ENCODE data around the gene CNNM3. TPM values are rescaled to one million over a fixed set of nuclear protein-coding genes. Genes with fewer than 3 reads are reported as not detected.

Gene CNNM3
- total and polyA plus RNA-seq, 4 donors = 7.2 to 31.4 (median 14.6) TPM

- no peak for DNase-seq
- no peak overlapping the region for H3K4me3 ChIP-seq
- H3K4me1 ChIP-seq (ENCODE audit: control insufficient read depth in 5 of 5, insufficient read depth in 5 of 5, low read length in 5 of 5) = peaks cover 0 to 5% (median 0%) of the 10 kb centered on the region in 5 donors
- H3K27ac ChIP-seq (ENCODE audit: low read depth in 1 of 2, low read length in 1 of 2) = no peak overlapping the region
- H3K9me3 ChIP-seq (ENCODE audit: control insufficient read depth in 4 of 4, insufficient read depth in 3 of 4, low read length in 3 of 4) = no peaks in the 10 kb centered on the region
- WGBS, 2 donors = 97% methylated on average over 23 of the region's 23 CpGs
- H3K27me3 ChIP-seq (ENCODE audit: control insufficient read depth in 3 of 3, insufficient read depth in 3 of 3, low read length in 2 of 3) = no peaks in the 10 kb centered on the region
- ATAC-seq (ENCODE audit: insufficient read depth, low FRiP score) = no peak
- TF ChIP-seq CTCF (IDR thresholded peaks at IDR 0.05; ENCODE audit: control extremely low read depth, extremely low read depth) = no peak
- no peak overlapping the region for H3K9ac ChIP-seq (ENCODE audit: insufficient read depth in 1 of 2, low read length in 2 of 2)
- peaks cover 0 to 18% (median 7%) of the 10 kb centered on the region in 4 donors for H3K36me3 ChIP-seq (ENCODE audit: control insufficient read depth in 4 of 4, insufficient read depth in 4 of 4, low read length in 4 of 4)
These were observed 18.9 kb upstream of the CNNM3 start for GRCh38 chr2:96797066-96797625.

- Histone ChIP-seq H3K36me3 (ENCODE audit: control insufficient read depth in 4 of 4, insufficient read depth in 4 of 4, low read length in 4 of 4) (peaks cover 0 to 19% (median 9%) of the 10 kb centered on the region in 4 donors), H3K27me3 (ENCODE audit: control insufficient read depth in 3 of 3, insufficient read depth in 3 of 3, low read length in 2 of 3) (no peaks in the 10 kb centered on the region), H3K4me3 (no peak overlapping the region), H3K9ac (ENCODE audit: insufficient read depth in 1 of 2, low read length in 2 of 2) (no peak overlapping the region), H3K9me3 (ENCODE audit: control insufficient read depth in 4 of 4, insufficient read depth in 3 of 4, low read length in 3 of 4) (no peaks in the 10 kb centered on the region), H3K27ac (ENCODE audit: low read depth in 1 of 2, low read length in 1 of 2) (no peak overlapping the region), H3K4me1 (ENCODE audit: control insufficient read depth in 5 of 5, insufficient read depth in 5 of 5, low read length in 5 of 5) (peaks cover 0 to 5% (median 0%) of the 10 kb centered on the region in 5 donors)
- no peak for TF ChIP-seq CTCF (IDR thresholded peaks at IDR 0.05; ENCODE audit: control extremely low read depth, extremely low read depth)
- 93 to 95% methylated on average over 21 to 23 of the region's 23 CpGs for WGBS, 2 donors
- DNase-seq (no peak), ATAC-seq (ENCODE audit: insufficient read depth, low FRiP score) (no peak)
These were observed 17.1 kb upstream of the CNNM3 start for GRCh38 chr2:96798733-96799622.

- WGBS, 2 donors = 93 to 94% methylated on average over 8 of the region's 8 CpGs
- ATAC-seq (ENCODE audit: insufficient read depth, low FRiP score) = no peak
These were observed 16.5 kb upstream of the CNNM3 start for GRCh38 chr2:96799623-96799935.

More at GRCh38 chr2:96799623-96799935, 16.5 kb upstream of the CNNM3 start:
- Histone ChIP-seq H3K27me3 (ENCODE audit: control insufficient read depth in 3 of 3, insufficient read depth in 3 of 3, low read length in 2 of 3) (no peaks in the 10 kb centered on the region), H3K36me3 (ENCODE audit: control insufficient read depth in 4 of 4, insufficient read depth in 4 of 4, low read length in 4 of 4) (peaks cover 0 to 19% (median 9%) of the 10 kb centered on the region in 4 donors), H3K9me3 (ENCODE audit: control insufficient read depth in 4 of 4, insufficient read depth in 3 of 4, low read length in 3 of 4) (no peaks in the 10 kb centered on the region), H3K9ac (ENCODE audit: insufficient read depth in 1 of 2, low read length in 2 of 2) (no peak overlapping the region), H3K4me1 (ENCODE audit: control insufficient read depth in 5 of 5, insufficient read depth in 5 of 5, low read length in 5 of 5) (peaks cover 0 to 5% (median 0%) of the 10 kb centered on the region in 5 donors), H3K27ac (ENCODE audit: low read depth in 1 of 2, low read length in 1 of 2) (no peak overlapping the region), H3K4me3 (no peak overlapping the region)
- no peak for TF ChIP-seq CTCF (IDR thresholded peaks at IDR 0.05; ENCODE audit: control extremely low read depth, extremely low read depth)
- no peak for DNase-seq

Measured in lung (tissue), 12 donors.